PC-3 (cell line): Measurements from ENCODE around the gene PROSER2.

Source experiments
- CTCF ChIP-seq: fragments of 300-600 bp; sonication (generic); conservative IDR thresholded peaks from 2 replicates; pipeline ENCODE4 v1.5.1; 2017; ENCODE audit warnings: antibody characterized with exemption, low read depth, mild to moderate bottlenecking, low read length
- EZH2 ChIP-seq: fragments of 300-600 bp; sonication (generic); IDR thresholded peaks from one replicate; pipeline ENCODE4 v1.6.1; 2017; ENCODE audit warnings: antibody characterized with exemption, mild to moderate bottlenecking, low read length; ENCODE audit not compliant: unreplicated experiment
- EZH2phosphoT487 ChIP-seq: fragments of 300-600 bp; sonication (generic); IDR thresholded peaks from 2 replicates; pipeline ENCODE4 v1.6.1; 2018; ENCODE audit warnings: mild to moderate bottlenecking, antibody characterized with exemption, low read length, borderline replicate concordance

GRCh38 chr10:11827006-11827405 is 3.9 kb downstream of the PROSER2 start:
- TF ChIP-seq CTCF (no peak), EZH2 (no peak), EZH2phosphoT487 (no peak)
